Thyroid gland (tissue), 4 donors: ENCODE results near the gene KIF5C. TPM values are rescaled to one million over a fixed set of nuclear protein-coding genes. Genes with fewer than 3 reads are reported as not detected.

Experiments used
- DNase-seq, 2 donors: peaks; one replicate each; pipeline ENCODE4 v3.0.0-alpha.2; 2019
- H3K27ac ChIP-seq, 3 donors: fragments of 200-600 bp; sonication (generic); 1 replicate in 2 of 3; 2 replicates in 1 of 3; pipeline ENCODE4 v1.5.1; 2016 to 2019; ENCODE audit warnings: mild to moderate bottlenecking in 1 of 3, moderate library complexity in 1 of 3
- H3K27me3 ChIP-seq: fragments of 200-600 bp; sonication (generic); one replicate; pipeline ENCODE4 v1.5.1; 2019
- H3K36me3 ChIP-seq, 2 donors: fragments of 200-600 bp; sonication (generic); one replicate each; pipeline ENCODE4 v1.5.1; 2016 to 2019
- H3K4me1 ChIP-seq, 2 donors: fragments of 200-600 bp; sonication (generic); one replicate each; pipeline ENCODE4 v1.5.1; 2017 to 2019
- H3K4me3 ChIP-seq, 3 donors: fragments of 200-600 bp; sonication (generic); replicated peaks in 1 of 3; 1 replicate in 2 of 3; 2 replicates in 1 of 3; pipeline ENCODE4 v1.5.1; 2016; ENCODE audit warnings: mild to moderate bottlenecking in 1 of 3
- H3K9me3 ChIP-seq: fragments of 200-600 bp; sonication (generic); one replicate; pipeline ENCODE4 v1.5.1; 2017
- CTCF ChIP-seq, 6 experiments: fragments of 200-600 bp in 3 of 6; fragments of 450-650 bp in 3 of 6; sonication (generic) in 3 of 6; IDR thresholded peaks; one replicate each; pipeline ENCODE4 v1.5.1; 2016 to 2019; ENCODE audit warnings: antibody characterized with exemption in 6 of 6, mild to moderate bottlenecking in 2 of 6, inconsistent platforms in 1 of 6, moderate library complexity in 1 of 6
- POLR2A ChIP-seq, 2 donors: fragments of 450-650 bp; IDR thresholded peaks; one replicate each; pipeline ENCODE4 v1.6.1; 2017; ENCODE audit warnings: antibody characterized with exemption in 2 of 2, mild to moderate bottlenecking in 2 of 2, moderate library complexity in 1 of 2
- WGBS, 2 donors: methylation state at CpG; one replicate each; pipeline ENCODE4 v1.1.5; 2017; 5-methylcytosine and 5-hydroxymethylcytosine counted together
- intact Hi-C: fragments of 100-400 bp; cut with DNase I; formaldehyde crosslinking; loops from one replicate; pipeline ENCODE4 v1.15.1; 2023
- total RNA-seq, 4 donors: library from RNA; depleted of rRNA; stranded (reverse); fragments of >200 nt; gene quantifications; one replicate each; pipeline ENCODE4 v1.2.3, GENCODE V29; 2016

KIF5C gene
- total RNA-seq, 4 donors from 2014 or later, result 1.9 to 2.8 (median 2.3) TPM

GRCh38 chr2:149055751-149056150 is 180.7 kb downstream of the KIF5C start:
- H3K27me3 ChIP-seq, result no peaks in the 10 kb centered on the region

GRCh38 chr2:149056541-149057255 is 181.7 kb downstream of the KIF5C start:
- 77 to 80% methylated on average over 6 of the region's 6 CpGs for WGBS, 2 donors
- Histone ChIP-seq H3K27me3 (no peaks in the 10 kb centered on the region), H3K4me3 (no peak overlapping the region), H3K36me3 (no peaks in the 10 kb centered on the region), H3K9me3 (no peaks in the 10 kb centered on the region), H3K27ac (no peak overlapping the region), H3K4me1 (no peaks in the 10 kb centered on the region)
- no peak for DNase-seq
- intact Hi-C loops, result no loop called here
- TF ChIP-seq CTCF (IDR thresholded peaks at IDR 0.05) (no peak), POLR2A (IDR thresholded peaks at IDR 0.05) (no peak)

More at GRCh38 chr2:149055751-149056150, 180.7 kb downstream of the KIF5C start:
- Histone ChIP-seq H3K4me1 (no peaks in the 10 kb centered on the region), H3K27ac (no peak overlapping the region), H3K36me3 (no peaks in the 10 kb centered on the region), H3K4me3 (no peak overlapping the region), H3K9me3 (no peaks in the 10 kb centered on the region)
- no peak for DNase-seq
- 42 to 43% methylated on average over 1 of the region's 1 CpG for WGBS, 2 donors
- TF ChIP-seq POLR2A (IDR thresholded peaks at IDR 0.05) (no peak), CTCF (IDR thresholded peaks at IDR 0.05) (no peak)
- intact Hi-C loops, result no loop called here

- Histone ChIP-seq H3K4me3 (no peak overlapping the region), H3K4me1 (no peaks in the 10 kb centered on the region), H3K27ac (no peak overlapping the region), H3K9me3 (no peaks in the 10 kb centered on the region), H3K27me3 (no peaks in the 10 kb centered on the region), H3K36me3 (no peaks in the 10 kb centered on the region)
- TF ChIP-seq CTCF (IDR thresholded peaks at IDR 0.05) (no peak), POLR2A (IDR thresholded peaks at IDR 0.05) (no peak)
- intact Hi-C loops, result no loop called here
- 40 to 49% methylated on average over 5 of the region's 5 CpGs for WGBS, 2 donors
- no peak for DNase-seq
Observed at GRCh38 chr2:149057401-149057800, 182.4 kb downstream of the KIF5C start.

GRCh38 chr2:149058936-149059335 is 183.9 kb downstream of the KIF5C start:
- TF ChIP-seq CTCF (IDR thresholded peaks at IDR 0.05) (no peak), POLR2A (IDR thresholded peaks at IDR 0.05) (no peak)
- no peaks in the 10 kb centered on the region for H3K36me3 ChIP-seq
- WGBS, 2 donors, result 83 to 94% methylated on average over 5 of the region's 5 CpGs
- no peak for DNase-seq
- no peak overlapping the region for H3K27ac ChIP-seq
- intact Hi-C loops, result no loop called here
- no peak overlapping the region for H3K4me3 ChIP-seq
- H3K9me3 ChIP-seq, result no peaks in the 10 kb centered on the region
- no peaks in the 10 kb centered on the region for H3K27me3 ChIP-seq
- H3K4me1 ChIP-seq, result no peaks in the 10 kb centered on the region

GRCh38 chr2:149059822-149060221 is 184.8 kb downstream of the KIF5C start:
- DNase-seq, result no peak
- Histone ChIP-seq H3K4me3 (no peak overlapping the region), H3K36me3 (no peaks in the 10 kb centered on the region), H3K9me3 (no peaks in the 10 kb centered on the region), H3K4me1 (no peaks in the 10 kb centered on the region), H3K27ac (no peak overlapping the region), H3K27me3 (no peaks in the 10 kb centered on the region)
- 77 to 95% methylated on average over 1 of the region's 1 CpG for WGBS, 2 donors
- intact Hi-C loops, result no loop called here
- TF ChIP-seq CTCF (IDR thresholded peaks at IDR 0.05), result no peak
- no peak for TF ChIP-seq POLR2A (IDR thresholded peaks at IDR 0.05)
